Measurements from ENCODE around the gene LEKR1.

Gene LEKR1

GRCh38 chr3:157045238-157045850 lies 219.2 kb downstream of the LEKR1 start:
- no peak for TF ChIP-seq PPARA (CRISPR knock-in tag; IDR thresholded peaks at IDR 0.05; ENCODE audit: borderline replicate concordance)
- no peak for ATAC-seq

- no peak for ATAC-seq
- TF ChIP-seq PPARA (CRISPR knock-in tag; IDR thresholded peaks at IDR 0.05; ENCODE audit: borderline replicate concordance) = no peak
- no peak for TF ChIP-seq CREB5 (CRISPR knock-in tag; IDR thresholded peaks at IDR 0.05; ENCODE audit: low read depth)
Observed at GRCh38 chr3:157046520-157046919, 220.4 kb downstream of the LEKR1 start.

GRCh38 chr3:157051055-157051454 lies 224.9 kb downstream of the LEKR1 start:
- no peak for ATAC-seq
- TF ChIP-seq ZNF8 (CRISPR knock-in tag; IDR thresholded peaks at IDR 0.05) (no peak), PATZ1 (CRISPR knock-in tag; IDR thresholded peaks at IDR 0.05; ENCODE audit: borderline replicate concordance) (no peak), TOX (CRISPR knock-in tag; IDR thresholded peaks at IDR 0.05; ENCODE audit: borderline replicate concordance) (no peak), ZNF565 (CRISPR knock-in tag; conservative IDR thresholded peaks at IDR 0.05; ENCODE audit: low read depth) (no peak), PPARA (CRISPR knock-in tag; IDR thresholded peaks at IDR 0.05; ENCODE audit: borderline replicate concordance) (no peak)
- TF ChIP-seq, protein P1, sequence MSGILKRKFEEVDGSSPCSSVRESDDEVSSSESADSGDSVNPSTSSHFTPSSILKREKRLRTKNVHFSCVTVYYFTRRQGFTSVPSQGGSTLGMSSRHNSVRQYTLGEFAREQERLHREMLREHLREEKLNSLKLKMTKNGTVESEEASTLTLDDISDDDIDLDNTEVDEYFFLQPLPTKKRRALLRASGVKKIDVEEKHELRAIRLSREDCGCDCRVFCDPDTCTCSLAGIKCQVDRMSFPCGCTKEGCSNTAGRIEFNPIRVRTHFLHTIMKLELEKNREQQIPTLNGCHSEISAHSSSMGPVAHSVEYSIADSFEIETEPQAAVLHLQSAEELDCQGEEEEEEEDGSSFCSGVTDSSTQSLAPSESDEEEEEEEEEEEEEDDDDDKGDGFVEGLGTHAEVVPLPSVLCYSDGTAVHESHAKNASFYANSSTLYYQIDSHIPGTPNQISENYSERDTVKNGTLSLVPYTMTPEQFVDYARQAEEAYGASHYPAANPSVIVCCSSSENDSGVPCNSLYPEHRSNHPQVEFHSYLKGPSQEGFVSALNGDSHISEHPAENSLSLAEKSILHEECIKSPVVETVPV (CRISPR knock-in tag; IDR thresholded peaks at IDR 0.05) = no peak

DNA sequence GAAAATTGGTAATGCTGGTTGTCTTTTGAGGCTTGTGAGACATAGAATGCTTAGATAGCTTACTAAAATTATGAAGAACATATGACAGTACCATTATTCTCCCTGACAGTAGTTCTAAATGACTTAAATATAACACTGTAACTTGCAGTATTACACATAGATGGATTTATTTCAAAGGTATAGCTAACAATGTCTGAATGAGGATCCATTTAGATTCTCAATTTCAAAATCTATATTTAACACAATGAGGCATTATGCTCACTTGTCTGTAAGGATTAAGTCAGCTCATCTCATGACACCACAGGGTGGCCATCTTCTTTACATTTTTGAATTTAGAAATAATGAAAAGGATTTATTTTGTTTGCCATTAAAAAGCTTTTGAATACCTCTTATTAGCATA lies 225.4 kb downstream of the LEKR1 start:
- no peak for ATAC-seq
- TF ChIP-seq OSR1 (CRISPR knock-in tag; IDR thresholded peaks at IDR 0.05) (no peak), ESRRG (CRISPR knock-in tag; IDR thresholded peaks at IDR 0.05) (no peak), RARB (CRISPR knock-in tag; IDR thresholded peaks at IDR 0.05) (no peak), CSDC2 (CRISPR knock-in tag; IDR thresholded peaks at IDR 0.05) (no peak)
- TF ChIP-seq, protein P1 (CRISPR knock-in tag; IDR thresholded peaks at IDR 0.05) = no peak

GRCh38 chr3:157056035-157056434 lies 229.9 kb downstream of the LEKR1 start:
- TF ChIP-seq ARNTL (CRISPR knock-in tag; IDR thresholded peaks at IDR 0.05; ENCODE audit: borderline replicate concordance, low read depth) (no peak), GLIS3 (CRISPR knock-in tag; IDR thresholded peaks at IDR 0.05) (no peak), BACH2 (CRISPR knock-in tag; IDR thresholded peaks at IDR 0.05; ENCODE audit: borderline replicate concordance) (no peak), ZFP30 (CRISPR knock-in tag; IDR thresholded peaks at IDR 0.05) (no peak), TCF4 (CRISPR knock-in tag; IDR thresholded peaks at IDR 0.05; ENCODE audit: borderline replicate concordance) (no peak), CSDC2 (CRISPR knock-in tag; IDR thresholded peaks at IDR 0.05) (no peak), PPARA (CRISPR knock-in tag; IDR thresholded peaks at IDR 0.05; ENCODE audit: borderline replicate concordance) (no peak), TOX (CRISPR knock-in tag; IDR thresholded peaks at IDR 0.05; ENCODE audit: borderline replicate concordance) (no peak), ZNF8 (CRISPR knock-in tag; IDR thresholded peaks at IDR 0.05) (no peak), CREB5 (CRISPR knock-in tag; IDR thresholded peaks at IDR 0.05; ENCODE audit: low read depth) (no peak), ZC3H10 (CRISPR knock-in tag; IDR thresholded peaks at IDR 0.05) (no peak), PATZ1 (CRISPR knock-in tag; IDR thresholded peaks at IDR 0.05; ENCODE audit: borderline replicate concordance) (no peak), ZFP3 (CRISPR knock-in tag; IDR thresholded peaks at IDR 0.05) (no peak), OSR1 (CRISPR knock-in tag; IDR thresholded peaks at IDR 0.05) (no peak), ISL1 (CRISPR knock-in tag; IDR thresholded peaks at IDR 0.05) (no peak)
- TF ChIP-seq, protein P1 (CRISPR knock-in tag; IDR thresholded peaks at IDR 0.05) = no peak
- TF ChIP-seq, protein P2, sequence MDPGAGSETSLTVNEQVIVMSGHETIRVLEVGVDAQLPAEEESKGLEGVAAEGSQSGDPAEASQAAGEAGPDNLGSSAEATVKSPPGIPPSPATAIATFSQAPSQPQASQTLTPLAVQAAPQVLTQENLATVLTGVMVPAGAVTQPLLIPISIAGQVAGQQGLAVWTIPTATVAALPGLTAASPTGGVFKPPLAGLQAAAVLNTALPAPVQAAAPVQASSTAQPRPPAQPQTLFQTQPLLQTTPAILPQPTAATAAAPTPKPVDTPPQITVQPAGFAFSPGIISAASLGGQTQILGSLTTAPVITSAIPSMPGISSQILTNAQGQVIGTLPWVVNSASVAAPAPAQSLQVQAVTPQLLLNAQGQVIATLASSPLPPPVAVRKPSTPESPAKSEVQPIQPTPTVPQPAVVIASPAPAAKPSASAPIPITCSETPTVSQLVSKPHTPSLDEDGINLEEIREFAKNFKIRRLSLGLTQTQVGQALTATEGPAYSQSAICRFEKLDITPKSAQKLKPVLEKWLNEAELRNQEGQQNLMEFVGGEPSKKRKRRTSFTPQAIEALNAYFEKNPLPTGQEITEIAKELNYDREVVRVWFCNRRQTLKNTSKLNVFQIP (CRISPR knock-in tag; IDR thresholded peaks at IDR 0.05; ENCODE audit: borderline replicate concordance, low read depth) = no peak
- no peak for ATAC-seq
